ENCODE measurements around the gene RBM33. TPM values are rescaled to one million over a fixed set of nuclear protein-coding genes. Genes with fewer than 3 reads are reported as not detected.

Gene RBM33
- total RNA-seq, 1 donor from 2014 or later, result 67.2 TPM

- Mint-ChIP-seq H3K36me3 (peaks cover 37% of the 10 kb centered on the region), H3K9me3 (no peaks in the 10 kb centered on the region), H3K27ac (no peak overlapping the region), H3K27me3 (no peaks in the 10 kb centered on the region), H3K4me3 (no peak overlapping the region), H3K4me1 (ENCODE audit: unreplicated experiment) (peaks cover 13% of the 10 kb centered on the region)
- DNase-seq (ENCODE audit: extremely low spot score, unreplicated experiment), result no peak
- TF ChIP-seq CTCF (conservative IDR thresholded peaks at IDR 0.05), result no peak
These were observed 129.1 kb downstream of the RBM33 start for GRCh38 chr7:155773531-155773930.

- no peak overlapping the region for H3K27ac Mint-ChIP-seq
- peaks cover 38% of the 10 kb centered on the region for H3K36me3 Mint-ChIP-seq
- no peak overlapping the region for H3K4me3 Mint-ChIP-seq
- no peak for DNase-seq (ENCODE audit: extremely low spot score, unreplicated experiment)
- peaks cover 10% of the 10 kb centered on the region for H3K4me1 Mint-ChIP-seq (ENCODE audit: unreplicated experiment)
- no peaks in the 10 kb centered on the region for H3K9me3 Mint-ChIP-seq
- H3K27me3 Mint-ChIP-seq, result no peaks in the 10 kb centered on the region
- no peak for TF ChIP-seq CTCF (conservative IDR thresholded peaks at IDR 0.05)
These were observed 130.5 kb downstream of the RBM33 start for GRCh38 chr7:155774947-155775346.

- no peak for TF ChIP-seq CTCF (conservative IDR thresholded peaks at IDR 0.05)
- H3K27ac Mint-ChIP-seq, result no peak overlapping the region
- H3K4me3 Mint-ChIP-seq, result no peak overlapping the region
- H3K27me3 Mint-ChIP-seq, result no peaks in the 10 kb centered on the region
- H3K4me1 Mint-ChIP-seq (ENCODE audit: unreplicated experiment), result peaks cover 9% of the 10 kb centered on the region
- no peak for DNase-seq (ENCODE audit: extremely low spot score, unreplicated experiment)
- H3K36me3 Mint-ChIP-seq, result peaks cover 39% of the 10 kb centered on the region
- H3K9me3 Mint-ChIP-seq, result no peaks in the 10 kb centered on the region
These were observed 131.2 kb downstream of the RBM33 start for GRCh38 chr7:155775691-155776090.

GRCh38 chr7:155776606-155777005, 132.1 kb downstream of the RBM33 start:
- peaks cover 13% of the 10 kb centered on the region for H3K4me1 Mint-ChIP-seq (ENCODE audit: unreplicated experiment)

GRCh38 chr7:155778349-155778748, 133.9 kb downstream of the RBM33 start:
- Mint-ChIP-seq H3K9me3 (no peaks in the 10 kb centered on the region), H3K4me1 (ENCODE audit: unreplicated experiment) (peaks cover 13% of the 10 kb centered on the region), H3K27me3 (no peaks in the 10 kb centered on the region), H3K27ac (peak overlapping the region; percentile 25), H3K36me3 (peaks cover 48% of the 10 kb centered on the region), H3K4me3 (peak overlapping the region; percentile 12)
- TF ChIP-seq CTCF (conservative IDR thresholded peaks at IDR 0.05), result no peak
- DNase-seq (ENCODE audit: extremely low spot score, unreplicated experiment), result no peak

More at GRCh38 chr7:155776606-155777005, 132.1 kb downstream of the RBM33 start:
- Mint-ChIP-seq H3K9me3 (no peaks in the 10 kb centered on the region), H3K36me3 (peaks cover 44% of the 10 kb centered on the region), H3K4me3 (no peak overlapping the region), H3K27me3 (no peaks in the 10 kb centered on the region), H3K27ac (no peak overlapping the region)
- no peak for DNase-seq (ENCODE audit: extremely low spot score, unreplicated experiment)
- no peak for TF ChIP-seq CTCF (conservative IDR thresholded peaks at IDR 0.05)

GRCh38 chr7:155780884-155781283, 136.4 kb downstream of the RBM33 start:
- peaks cover 39% of the 10 kb centered on the region for H3K36me3 Mint-ChIP-seq
- TF ChIP-seq CTCF (conservative IDR thresholded peaks at IDR 0.05), result no peak
- H3K27ac Mint-ChIP-seq, result no peak overlapping the region
- no peak overlapping the region for H3K4me3 Mint-ChIP-seq
- H3K27me3 Mint-ChIP-seq, result peaks cover 8% of the 10 kb centered on the region
- H3K9me3 Mint-ChIP-seq, result no peaks in the 10 kb centered on the region
- peaks cover 13% of the 10 kb centered on the region for H3K4me1 Mint-ChIP-seq (ENCODE audit: unreplicated experiment)
- no peak for DNase-seq (ENCODE audit: extremely low spot score, unreplicated experiment)

All from type B pancreatic cell (in vitro differentiated cells).